Measurements from ENCODE around the gene PRPF6. TPM values are rescaled to one million over a fixed set of nuclear protein-coding genes. Genes with fewer than 3 reads are reported as not detected.

PRPF6 gene
- total RNA-seq, 1 experiment from 2014 or later: 126 TPM

DNA sequence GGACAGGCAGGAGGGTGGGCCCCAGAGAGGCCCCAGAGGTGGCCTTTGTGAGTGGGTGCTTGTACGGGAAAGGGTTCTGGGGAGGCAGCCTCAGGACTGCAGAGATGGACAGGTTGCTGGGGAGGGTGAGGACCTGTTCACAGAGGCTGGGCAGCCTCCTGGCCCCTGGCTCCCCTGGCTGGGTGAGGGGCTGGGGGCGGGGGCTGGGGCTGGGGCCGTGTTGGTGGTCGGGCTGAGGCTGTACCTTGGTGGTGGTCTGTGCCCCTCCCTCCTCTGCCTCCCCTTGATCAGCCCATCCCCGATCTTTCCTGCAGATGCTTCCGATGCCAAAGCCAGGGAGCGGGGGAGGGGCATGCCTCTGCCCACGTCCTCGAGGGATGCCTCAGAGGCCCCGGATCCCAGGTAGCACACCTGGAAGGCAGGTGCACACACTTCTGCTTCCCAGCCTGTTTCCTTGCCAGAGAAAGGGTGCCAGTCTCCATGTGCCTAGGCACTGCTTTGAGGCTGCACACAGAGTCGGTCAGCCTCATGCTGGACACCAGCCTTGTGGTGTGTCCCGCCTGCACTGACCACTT lies 86.9 kb downstream of the PRPF6 start:
- H3K9me3 ChIP-seq: no peaks in the 10 kb centered on the region

DNA sequence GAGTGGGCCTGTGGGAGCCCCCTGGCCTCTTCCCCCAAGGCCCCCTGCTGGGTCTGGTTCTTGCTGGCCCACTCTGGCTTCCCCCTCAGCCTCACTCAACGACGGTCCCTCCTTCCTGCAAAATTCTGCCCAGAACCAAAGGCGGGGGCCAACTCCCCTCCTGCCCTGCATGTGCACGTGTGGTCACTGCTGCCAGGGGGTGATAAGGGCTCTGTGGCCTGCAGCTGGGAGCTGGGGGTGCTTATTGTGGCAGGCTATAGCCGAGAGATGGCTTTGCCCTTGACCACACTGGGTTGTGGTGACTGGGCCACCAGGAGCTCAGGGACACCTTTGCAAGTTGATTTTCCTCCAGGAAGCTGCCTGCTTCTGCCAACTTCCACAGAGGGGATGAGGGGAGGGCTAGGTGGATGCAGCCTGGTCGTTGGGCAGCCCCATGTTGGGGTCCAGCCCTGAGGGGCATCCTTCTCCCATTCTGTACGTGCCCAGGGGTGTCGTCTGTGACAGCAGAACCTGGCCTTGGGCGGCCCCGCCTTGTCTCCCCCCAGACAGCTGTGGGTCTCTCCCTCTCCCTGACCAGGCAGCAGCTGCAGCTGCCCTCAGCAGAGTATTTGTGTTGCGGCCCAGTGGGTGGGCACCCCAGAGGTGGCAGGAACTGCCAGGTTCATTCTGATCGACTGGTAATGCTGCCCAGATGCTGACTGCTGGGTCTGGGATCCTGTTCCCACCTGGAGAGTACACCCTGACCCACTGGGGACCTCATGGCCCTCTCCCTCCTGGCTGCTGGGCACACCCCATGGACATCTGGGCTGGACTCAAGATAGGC lies 87.7 kb downstream of the PRPF6 start:
- DNase-seq: no peak
- no peak overlapping the region for H3K4me3 ChIP-seq
- peaks cover 12% of the 10 kb centered on the region for H3K36me3 ChIP-seq
- H3K27me3 ChIP-seq: no peaks in the 10 kb centered on the region
- no peaks in the 10 kb centered on the region for H3K9me3 ChIP-seq

More for the DNA sequence above, 86.9 kb downstream of the PRPF6 start:
- H3K4me3 ChIP-seq: no peak overlapping the region
- peaks cover 8% of the 10 kb centered on the region for H3K36me3 ChIP-seq
- H3K27me3 ChIP-seq: no peaks in the 10 kb centered on the region
- DNase-seq: no peak

DNA sequence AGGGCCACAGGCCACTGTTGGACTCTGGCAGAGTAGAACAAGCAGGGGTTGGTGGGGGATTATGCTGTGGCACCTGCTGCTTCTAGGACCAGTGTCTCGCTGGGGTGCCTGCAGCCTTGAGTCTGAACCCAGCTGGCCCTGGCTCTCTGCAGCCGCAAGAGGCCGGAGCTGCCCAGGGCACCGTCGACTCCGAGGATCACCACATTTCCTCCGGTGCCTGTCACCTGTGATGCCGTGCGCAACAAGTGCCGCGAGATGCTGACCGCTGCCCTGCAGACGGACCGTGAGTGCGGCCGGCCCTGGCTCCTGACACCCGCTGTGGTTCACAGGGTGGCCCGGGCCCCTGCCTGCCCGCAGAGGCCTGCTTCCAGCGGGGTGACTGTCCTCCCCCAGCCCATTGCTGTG lies 88.3 kb downstream of the PRPF6 start:
- DNase-seq: no peak
- Histone ChIP-seq H3K9me3 (no peaks in the 10 kb centered on the region), H3K36me3 (peaks cover 18% of the 10 kb centered on the region), H3K27me3 (no peaks in the 10 kb centered on the region), H3K4me3 (no peak overlapping the region)

DNA sequence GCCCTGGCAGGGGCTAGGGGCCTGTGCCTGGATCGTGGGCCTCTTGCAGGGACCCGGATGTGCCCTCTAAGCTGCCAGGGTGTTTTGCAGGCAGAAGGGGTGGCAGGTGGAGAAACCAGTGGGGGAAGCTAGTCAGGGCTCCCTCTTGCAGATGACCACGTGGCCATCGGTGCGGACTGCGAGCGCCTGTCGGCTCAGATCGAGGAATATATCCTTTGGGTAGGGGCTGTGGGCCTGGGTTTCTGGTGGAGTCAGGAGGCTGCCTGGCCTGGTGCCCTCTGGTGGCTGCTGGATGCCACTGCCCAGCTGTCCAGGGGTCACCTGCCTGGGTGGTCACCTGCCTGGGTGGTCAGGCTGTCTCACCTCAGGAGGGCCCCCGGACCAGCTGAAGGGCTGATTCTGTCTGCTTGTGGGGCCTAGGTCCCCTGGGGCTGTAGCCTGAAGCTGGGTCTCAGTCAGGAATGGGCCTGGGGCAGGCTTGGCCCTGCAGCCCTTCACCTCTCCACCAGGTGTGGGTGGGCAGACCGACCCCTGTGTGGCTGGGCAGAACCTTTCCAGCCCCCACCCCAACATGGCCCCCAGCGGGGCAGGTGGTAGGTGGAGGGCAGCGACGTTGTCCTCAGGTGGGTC lies 88.8 kb downstream of the PRPF6 start:
- Histone ChIP-seq H3K27me3 (no peaks in the 10 kb centered on the region), H3K9me3 (no peaks in the 10 kb centered on the region), H3K4me3 (no peak overlapping the region), H3K36me3 (peaks cover 18% of the 10 kb centered on the region)
- no peak for DNase-seq

DNA sequence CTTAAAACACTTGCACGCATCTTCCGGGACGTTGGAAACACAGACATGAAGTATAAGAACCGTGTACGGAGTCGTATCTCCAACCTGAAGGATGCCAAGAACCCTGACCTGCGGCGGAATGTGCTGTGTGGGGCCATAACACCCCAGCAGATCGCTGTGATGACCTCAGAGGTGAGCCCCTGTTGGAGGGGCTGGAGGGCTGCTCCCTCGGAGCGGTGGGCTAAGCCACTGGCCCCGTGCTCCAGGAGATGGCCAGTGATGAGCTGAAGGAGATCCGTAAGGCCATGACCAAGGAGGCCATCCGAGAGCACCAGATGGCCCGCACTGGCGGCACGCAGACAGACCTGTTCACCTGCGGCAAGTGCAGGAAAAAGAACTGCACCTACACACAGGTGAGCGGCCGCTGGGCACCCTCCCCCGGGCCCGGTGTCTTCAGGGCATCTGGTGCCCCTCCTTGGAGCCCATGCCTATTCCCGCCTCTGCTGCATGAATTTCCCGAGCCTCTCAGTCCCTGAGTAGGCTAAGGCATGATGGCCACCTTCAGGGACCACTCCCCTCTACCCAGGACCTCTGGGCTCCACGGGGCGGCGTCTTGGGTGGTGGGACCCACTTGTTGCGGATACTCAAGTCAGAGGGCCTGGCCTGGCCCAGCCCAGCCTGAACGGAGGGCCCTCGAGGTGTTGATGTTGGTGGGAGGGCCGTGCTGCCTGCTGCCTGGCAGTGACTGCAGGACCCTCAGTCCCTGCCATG lies 89.5 kb downstream of the PRPF6 start:
- peaks cover 18% of the 10 kb centered on the region for H3K36me3 ChIP-seq

DNA sequence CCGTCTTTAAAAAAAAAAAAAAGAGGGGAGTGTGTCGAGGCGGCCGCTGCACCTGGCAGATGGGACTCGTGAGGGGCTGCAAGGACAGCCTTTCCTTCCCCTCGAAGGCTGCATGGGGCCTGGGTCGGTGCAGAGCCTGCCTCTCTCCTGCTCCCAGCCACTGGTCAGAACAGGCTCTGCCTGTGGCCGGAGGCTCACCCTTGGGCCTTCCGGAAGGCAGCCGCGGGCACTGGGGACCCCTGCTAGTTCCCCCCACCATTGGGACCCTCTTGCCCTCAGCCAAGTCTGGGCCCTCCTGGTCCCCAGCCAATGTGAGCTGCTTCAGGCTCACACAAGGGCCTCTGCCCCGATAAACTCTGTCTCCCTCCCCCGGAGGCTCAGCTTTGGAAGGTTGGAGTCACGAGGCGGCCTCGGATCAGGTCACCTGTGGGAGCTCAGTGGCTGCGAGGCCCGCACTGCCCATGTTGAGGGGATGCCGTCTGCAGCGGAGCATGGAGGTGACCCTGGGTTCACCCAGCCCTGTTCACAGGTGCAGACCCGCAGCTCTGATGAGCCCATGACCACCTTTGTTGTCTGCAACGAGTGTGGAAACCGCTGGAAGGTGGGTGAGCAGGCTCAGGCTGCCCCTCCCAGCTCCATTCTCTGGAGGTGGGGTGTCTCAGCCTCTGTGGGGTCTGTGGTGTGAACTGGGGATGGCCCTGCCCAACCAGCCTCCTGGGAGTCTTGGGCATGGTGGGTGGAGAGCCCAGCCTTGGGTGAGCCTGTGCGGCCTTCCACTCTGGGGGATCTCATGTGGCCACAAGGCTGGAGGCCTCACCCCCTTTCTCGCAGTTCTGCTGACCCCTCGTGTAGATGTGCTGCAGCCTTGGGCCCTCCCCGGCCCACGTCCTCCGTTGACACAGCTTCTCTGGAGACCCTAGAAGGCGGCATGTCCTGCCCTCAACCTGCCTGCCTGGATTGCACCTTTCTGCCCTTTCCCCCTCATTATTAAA lies 90.7 kb downstream of the PRPF6 start:
- DNase-seq: no peak
- no peaks in the 10 kb centered on the region for H3K9me3 ChIP-seq
- no peaks in the 10 kb centered on the region for H3K27me3 ChIP-seq
- peaks cover 22% of the 10 kb centered on the region for H3K36me3 ChIP-seq
- H3K4me3 ChIP-seq: no peak overlapping the region

More for the DNA sequence above, 89.5 kb downstream of the PRPF6 start:
- Histone ChIP-seq H3K27me3 (no peaks in the 10 kb centered on the region), H3K4me3 (no peak overlapping the region), H3K9me3 (no peaks in the 10 kb centered on the region)
- no peak for DNase-seq

- Histone ChIP-seq H3K36me3 (peaks cover 19% of the 10 kb centered on the region), H3K4me3 (no peak overlapping the region), H3K9me3 (no peaks in the 10 kb centered on the region), H3K27me3 (no peaks in the 10 kb centered on the region)
- no peak for DNase-seq
Measured at GRCh38 chr20:64072498-64073063, 91.6 kb downstream of the PRPF6 start.

DNA sequence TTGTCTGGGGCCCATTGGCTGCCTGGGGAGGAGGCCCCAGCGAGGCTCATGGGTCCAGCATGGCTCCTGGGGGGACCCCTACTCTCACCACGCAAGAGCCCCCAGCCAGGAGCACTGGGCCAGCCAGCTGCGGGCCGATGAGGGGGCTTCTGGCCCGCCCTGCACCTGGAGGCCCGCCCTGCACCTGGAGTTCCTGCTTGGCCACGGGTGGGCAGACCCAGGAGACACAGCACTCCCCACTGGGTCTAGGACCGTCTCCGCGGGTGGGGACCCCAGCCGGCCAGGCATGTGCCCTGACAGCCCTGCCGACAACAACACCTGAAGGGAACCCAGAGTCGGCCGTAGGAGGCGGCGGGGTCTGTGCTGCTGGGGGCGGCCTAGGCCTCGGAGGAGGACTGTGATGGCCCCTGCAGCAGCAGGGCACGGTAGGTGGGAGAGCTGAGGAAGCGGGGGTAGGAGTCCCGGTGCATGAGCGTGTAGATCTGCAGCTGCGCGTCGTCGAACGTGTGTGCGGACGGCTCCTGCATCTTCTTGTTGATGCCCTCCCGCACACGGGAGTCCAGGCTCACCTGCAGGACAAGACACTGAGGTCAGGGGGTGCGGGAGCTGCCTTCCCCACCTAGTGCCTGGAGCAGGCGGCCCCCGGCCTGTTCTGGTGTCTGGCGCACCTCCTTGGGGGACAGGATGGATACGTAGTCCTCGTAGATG lies 92.7 kb downstream of the PRPF6 start:
- H3K4me3 ChIP-seq: no peak overlapping the region
- H3K36me3 ChIP-seq: peaks cover 19% of the 10 kb centered on the region
- no peaks in the 10 kb centered on the region for H3K9me3 ChIP-seq
- no peak for DNase-seq
- H3K27me3 ChIP-seq: no peaks in the 10 kb centered on the region

DNA sequence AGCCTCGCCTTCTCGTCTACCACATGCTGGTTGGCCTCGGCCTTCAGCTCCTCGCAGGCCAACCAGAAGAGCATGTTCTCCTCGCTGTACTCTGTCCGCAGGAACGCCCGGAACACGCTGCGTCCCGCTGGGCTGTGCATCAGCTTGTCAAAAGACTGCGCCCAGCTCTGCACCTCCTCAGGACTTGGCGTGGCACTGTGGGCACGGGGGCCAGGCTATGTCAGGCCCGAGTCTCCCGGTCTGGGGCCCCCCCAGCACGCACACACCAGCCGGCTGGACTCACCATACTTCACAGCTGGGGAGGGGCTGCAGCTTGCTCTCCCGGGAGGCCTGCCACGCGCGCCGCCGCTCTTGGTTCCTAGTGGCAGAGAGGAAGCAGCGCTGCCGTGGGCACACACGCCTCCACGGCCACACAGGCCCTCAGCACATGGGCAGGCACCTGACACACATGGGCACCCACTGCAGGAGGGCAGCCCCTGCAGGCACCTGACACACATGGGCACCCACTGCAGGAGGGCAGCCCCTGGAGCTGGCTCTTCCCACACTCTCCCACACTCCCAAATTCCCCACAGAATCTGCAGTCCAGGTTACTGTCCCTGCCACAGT lies 93.4 kb downstream of the PRPF6 start:
- no peak for DNase-seq
- Histone ChIP-seq H3K27me3 (no peaks in the 10 kb centered on the region), H3K9me3 (no peaks in the 10 kb centered on the region), H3K36me3 (peaks cover 19% of the 10 kb centered on the region), H3K4me3 (no peak overlapping the region)

- H3K9me3 ChIP-seq: no peaks in the 10 kb centered on the region
- peaks cover 19% of the 10 kb centered on the region for H3K36me3 ChIP-seq
- H3K4me3 ChIP-seq: no peak overlapping the region
- DNase-seq: no peak
- no peaks in the 10 kb centered on the region for H3K27me3 ChIP-seq
Measured at GRCh38 chr20:64074963-64075362, 94.0 kb downstream of the PRPF6 start.

DNA sequence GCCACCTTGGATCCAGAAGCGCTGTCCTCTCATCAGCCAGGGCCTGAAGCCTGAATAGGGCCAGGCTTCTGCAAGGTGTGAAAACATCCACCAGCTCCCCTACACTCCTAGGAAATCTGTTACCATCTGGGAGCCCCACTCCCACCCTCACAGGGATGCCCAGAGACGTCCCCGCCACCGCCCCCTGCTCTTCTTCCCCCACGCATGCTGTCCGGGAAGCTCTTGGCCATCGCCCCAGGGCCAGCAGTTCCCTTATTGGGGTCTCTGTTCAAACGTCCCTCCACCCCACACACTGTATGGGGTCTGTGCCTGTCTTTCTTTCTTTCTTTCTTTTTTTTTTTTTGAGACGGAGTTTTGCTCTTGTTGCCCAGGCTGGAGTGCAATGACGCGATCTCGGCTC lies 94.6 kb downstream of the PRPF6 start:
- DNase-seq: no peak
- H3K9me3 ChIP-seq: no peaks in the 10 kb centered on the region
- no peak overlapping the region for H3K4me3 ChIP-seq
- H3K27me3 ChIP-seq: no peaks in the 10 kb centered on the region
- H3K36me3 ChIP-seq: peaks cover 19% of the 10 kb centered on the region

DNA sequence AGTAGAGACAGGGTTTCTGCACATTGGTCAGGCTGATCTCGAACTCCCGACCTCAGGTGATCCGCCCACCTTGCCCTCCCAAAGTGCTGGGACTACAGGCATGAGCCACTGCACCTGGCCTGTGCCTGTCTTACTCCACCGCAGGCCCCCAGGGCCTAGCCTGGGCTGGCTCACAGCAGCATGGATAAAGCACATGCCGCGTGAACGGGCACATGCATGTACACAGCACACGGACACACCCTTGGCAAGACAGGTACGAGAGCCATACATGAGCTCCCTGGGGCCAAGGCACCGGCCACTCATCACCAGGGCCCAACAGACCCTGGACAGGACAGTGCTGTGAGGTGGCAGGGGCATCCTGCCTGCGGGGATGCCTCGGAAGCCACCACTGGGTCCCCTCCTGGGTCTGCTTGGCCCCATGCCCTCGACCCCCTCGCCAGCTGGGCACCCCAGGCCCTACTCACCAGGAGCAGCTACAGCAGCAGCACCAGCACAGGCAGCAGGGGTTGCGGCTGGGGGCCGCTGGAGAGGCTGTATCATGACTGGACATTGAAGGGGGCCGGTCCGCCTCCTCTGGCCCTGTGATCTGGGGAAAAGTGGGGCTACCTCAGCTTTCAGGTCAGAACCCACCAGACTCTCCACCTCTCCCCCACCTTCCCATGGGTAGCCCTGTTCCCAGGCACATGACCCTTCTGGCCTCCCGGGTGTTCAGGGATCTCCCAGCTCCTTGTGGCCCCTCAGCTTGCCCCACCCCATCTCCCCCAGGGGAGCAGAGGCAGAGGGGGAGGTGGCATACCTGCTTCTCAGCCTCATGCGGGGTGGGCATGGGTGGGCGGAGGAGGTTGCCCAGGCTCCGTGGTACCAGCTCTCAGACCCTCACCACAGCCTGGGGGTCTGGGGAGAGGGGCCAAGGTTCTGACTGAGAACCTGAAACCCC lies 95.4 kb downstream of the PRPF6 start:
- no peak for DNase-seq
- Histone ChIP-seq H3K36me3 (peaks cover 19% of the 10 kb centered on the region), H3K9me3 (no peaks in the 10 kb centered on the region), H3K4me3 (no peak overlapping the region), H3K27me3 (no peaks in the 10 kb centered on the region)

DNA sequence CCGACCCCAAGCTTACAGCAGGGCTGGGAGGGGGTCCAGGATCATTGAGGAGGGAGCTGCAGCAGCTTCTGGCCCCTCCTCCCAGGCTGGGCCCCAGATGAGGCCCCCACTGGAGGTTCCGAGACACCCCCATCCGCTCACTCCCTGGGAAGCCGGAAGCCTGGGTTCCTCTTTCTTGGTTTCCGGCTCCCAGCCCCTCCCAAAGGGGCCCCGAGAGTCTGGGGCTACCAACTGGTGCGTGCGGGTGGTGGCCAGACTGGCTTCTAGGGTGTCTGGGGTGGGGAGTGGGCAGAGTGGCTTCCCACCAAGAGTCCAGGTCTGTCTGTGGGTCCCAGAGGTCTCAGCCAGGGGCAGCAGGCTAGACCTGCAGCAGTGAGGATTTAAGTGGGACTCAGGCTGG lies 96.2 kb downstream of the PRPF6 start:
- no peak overlapping the region for H3K4me3 ChIP-seq
- no peaks in the 10 kb centered on the region for H3K9me3 ChIP-seq
- H3K36me3 ChIP-seq: peaks cover 19% of the 10 kb centered on the region
- H3K27me3 ChIP-seq: no peaks in the 10 kb centered on the region
- DNase-seq: no peak

DNA sequence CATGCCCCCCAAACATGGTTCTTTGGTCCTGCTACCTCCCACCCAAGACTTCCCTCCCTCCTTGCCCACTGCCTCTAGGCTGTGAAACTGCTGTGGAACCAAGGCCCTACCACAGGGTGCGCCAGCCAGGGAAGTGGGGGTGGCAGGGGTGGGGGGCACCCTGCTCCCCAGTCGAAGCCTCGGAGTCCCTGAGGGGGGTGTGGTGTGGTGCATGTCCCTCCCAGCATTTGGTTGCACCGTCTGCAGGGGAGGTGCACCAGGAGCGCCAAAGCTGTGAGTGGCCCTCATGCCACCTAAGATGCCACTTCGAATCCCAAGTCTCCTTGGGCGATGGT lies 96.6 kb downstream of the PRPF6 start:
- H3K27me3 ChIP-seq: no peaks in the 10 kb centered on the region
- H3K36me3 ChIP-seq: peaks cover 16% of the 10 kb centered on the region
- H3K4me3 ChIP-seq: no peak overlapping the region
- no peaks in the 10 kb centered on the region for H3K9me3 ChIP-seq
- no peak for DNase-seq
